Measurements from ENCODE around the gene RPN1.

RPN1 gene

DNA sequence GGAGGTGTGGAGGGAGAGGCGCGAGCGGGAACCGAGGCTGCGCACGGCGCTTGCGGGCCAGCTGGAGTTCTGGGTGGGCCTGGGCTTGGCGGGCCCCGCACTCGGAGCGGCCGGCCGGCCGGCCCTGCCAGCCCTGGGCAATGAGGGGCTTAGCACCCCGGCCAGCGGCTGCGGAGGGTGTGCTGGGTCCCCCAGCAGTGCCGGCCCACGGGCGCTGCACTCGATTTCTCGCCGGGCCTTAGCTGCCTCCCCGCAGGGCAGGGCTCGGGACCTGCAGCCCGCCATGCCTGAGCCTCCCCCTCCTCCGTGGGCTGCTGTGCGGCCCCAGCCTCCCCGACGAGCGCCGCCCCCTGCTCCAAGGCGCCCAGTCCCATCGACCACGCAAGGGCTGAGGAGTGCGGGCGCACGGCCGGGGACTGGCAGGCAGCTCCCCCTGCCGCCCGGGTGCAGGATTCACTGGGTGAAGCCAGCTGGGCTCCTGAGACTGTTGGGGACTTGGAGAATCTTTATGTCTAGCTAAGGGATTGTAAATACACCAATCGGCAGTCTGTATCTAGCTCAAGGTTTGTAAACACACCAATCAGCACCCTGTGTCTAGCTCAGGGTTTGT lies 2.9 kb upstream of the RPN1 start:
- peak in 2 of 56 donors; percentile 4 to 11 for DNase-seq

DNA sequence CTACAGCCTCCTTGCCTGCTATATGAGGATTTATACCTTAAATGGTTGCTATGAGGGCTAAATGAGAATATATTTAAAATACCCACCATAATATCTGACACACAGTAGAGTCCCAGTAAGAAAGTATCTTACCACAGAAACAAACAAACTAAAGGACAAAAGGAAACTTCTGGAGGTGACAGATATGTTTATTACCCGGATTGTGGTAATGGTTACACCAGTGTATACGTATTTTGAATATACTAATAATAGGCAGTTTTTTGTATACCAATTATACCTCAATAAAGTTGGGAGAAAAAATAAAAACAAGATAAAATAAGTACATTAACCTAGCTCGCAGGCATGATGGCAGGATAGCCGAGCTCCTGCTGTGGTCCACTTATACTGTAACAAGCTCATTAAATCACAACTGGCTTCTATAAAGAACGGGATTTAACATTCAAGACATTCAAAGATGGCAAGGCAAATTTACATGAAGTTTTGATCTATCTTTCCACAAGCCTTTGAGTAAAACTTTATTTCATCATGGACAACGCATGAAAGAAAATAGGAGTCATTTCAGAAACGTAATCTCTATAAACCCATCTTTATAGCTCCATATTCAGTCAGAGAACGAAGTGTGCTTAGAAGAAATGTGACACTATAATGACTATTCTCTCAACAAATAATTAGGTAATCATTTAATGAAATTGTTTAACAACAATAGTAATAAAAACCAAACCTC lies 1.5 kb downstream of the RPN1 start:
- DNase-seq: no peak

DNA sequence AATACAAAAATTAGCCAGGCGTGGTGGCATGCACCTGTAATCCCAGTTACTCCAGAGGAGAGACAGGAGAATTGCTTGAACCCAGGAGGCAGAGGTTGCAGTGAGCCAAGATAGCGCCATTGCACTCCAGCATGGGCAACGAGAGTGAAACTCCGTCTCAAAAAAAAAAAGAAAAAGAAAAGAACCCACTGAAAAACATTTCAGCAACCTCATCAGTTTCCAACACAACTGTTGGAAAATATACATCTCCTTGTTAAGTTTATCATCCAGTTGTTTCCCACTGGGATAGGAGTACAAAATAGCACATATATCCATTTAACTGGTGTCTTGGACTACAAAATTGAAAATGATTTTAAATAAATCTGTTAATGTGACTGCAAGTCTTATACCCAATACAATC lies 2.2 kb downstream of the RPN1 start:
- no peak for DNase-seq

DNA sequence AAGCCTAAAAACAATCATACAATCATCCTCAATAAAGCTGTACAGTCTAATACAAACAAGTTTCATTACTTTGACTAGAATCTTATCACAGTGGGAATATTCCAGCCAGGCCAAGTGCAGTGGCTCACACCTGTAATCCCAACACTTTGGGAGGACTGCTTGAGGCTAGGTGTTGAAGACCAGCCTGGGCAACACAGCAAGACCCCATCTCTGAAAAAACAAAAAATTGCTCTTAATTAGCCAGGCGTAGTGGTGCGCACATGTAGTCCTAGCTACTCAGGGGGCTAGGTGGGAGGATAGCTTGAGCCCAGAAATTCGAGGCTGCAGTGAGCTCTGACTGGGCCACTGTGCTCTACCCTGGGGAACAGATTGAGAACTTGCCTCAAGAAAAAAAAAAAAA lies 3.3 kb downstream of the RPN1 start:
- DNase-seq: no peak

DNA sequence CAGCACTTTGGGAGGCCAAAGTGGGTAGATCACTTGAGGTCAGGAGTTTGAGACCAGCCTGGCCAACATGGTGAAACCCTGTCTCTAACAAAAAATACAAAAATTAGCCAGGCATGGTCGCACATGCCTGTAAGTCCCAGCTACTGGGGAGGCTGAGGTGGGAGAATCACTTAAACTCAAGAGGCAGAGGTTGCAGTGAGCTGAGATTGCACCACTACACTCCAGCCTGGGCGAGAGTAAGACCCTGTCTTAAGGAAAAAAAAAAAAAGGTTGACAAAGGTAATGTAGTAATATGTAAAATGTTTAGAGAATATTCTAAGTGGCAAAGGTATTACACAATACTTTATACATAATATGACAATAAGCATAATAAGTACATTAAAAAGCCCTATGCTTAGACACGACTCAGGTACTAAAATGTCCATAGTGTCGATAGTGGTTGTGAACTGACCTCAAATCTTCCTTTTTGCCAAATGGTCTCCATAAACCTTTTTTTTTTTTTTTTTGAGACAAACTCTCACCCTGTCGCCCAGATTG lies 16.5 kb downstream of the RPN1 start:
- DNase-seq: no peak

DNA sequence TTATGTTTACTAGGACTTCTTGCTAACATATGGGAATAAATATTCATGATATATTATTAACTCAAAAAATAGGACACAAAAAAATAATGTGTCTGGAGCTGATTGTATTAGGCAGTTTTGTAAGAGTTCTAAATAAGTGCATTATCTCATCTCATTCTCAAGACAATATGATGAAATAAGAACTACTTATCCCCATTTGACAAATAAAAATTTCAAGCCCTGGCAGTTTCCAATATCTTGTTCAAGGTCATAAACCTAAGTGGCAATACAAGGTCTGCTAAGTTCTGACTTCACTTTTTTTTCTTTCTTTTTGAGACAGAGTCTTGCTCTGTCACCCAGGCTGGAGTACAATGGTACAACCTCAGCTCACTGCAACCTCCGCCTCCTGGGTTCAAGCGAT lies 18.3 kb downstream of the RPN1 start:
- no peak for DNase-seq

DNA sequence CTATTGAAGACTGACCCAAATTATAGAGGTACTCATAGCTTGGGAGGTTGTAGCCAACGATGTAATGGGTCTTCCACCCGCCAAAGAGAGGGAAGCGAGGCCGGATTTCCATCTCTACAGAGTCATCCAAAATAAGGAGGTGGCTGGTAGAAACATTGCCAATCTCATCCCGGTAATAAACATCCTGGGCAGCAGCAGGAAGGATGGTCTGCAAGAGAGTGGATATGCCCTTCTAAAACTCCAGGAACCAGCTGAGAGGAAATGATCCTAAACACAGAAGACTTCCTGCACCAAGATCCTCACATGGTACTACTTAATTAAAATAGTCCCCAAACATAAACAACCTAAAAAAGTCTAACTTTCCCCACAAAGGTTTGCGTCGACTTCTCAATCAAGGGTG lies 20.7 kb downstream of the RPN1 start:
- no peak for DNase-seq

DNA sequence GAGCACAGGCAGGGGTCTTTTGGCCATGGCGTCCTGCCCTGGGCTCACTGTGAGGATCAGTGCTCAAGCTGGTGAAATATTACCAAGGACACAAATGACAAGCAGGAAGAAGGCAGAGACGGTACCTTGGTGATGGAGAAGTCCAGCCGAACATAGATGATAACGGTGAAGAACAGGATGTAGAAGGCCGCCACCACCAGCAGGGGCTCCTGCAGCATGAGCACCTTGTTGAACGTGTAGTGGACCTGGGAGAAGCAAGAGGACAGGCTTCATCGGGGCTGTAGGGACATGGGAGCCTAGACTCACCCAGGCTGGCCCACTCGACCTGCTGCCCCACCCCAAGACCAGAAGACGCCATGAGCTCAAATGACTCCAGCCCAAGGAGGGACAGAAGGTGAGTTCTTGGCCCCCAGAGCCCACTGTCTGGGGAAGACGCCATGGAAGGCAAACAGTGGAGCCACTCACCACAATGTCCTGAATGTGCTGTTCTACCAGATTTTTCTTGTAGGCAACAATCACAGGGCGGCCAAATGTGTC lies 25.1 kb downstream of the RPN1 start:
- DNase-seq: no peak

DNA sequence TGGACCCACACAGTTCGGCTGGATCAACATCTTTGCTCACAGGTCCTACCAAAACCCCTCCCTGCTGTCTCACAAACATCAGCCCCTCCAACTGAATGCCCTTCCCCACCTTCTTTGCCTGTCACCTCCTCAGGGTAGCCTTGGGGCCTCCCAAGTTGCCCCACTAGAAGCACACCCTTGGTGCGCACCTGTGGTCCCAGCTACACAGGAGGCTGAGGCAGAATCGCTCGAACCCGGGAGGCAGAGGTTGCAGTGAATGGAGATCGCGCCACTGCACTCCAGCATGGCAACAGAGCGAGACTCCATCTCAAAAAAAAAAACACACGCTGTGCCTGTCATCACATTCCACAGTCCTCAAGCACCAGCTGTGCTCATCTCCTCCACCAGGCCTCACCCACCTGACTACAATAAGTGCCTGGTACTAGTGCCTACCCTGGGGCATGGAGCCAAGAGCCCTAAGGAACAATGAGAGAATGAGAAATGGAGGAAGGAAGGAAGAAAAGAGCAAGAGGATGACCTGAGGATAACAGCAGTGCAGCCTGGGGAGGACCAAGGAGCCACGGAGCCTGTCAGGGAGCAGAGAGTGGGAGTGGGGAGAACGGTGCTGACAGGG lies 26.0 kb downstream of the RPN1 start:
- no peak for DNase-seq

DNA sequence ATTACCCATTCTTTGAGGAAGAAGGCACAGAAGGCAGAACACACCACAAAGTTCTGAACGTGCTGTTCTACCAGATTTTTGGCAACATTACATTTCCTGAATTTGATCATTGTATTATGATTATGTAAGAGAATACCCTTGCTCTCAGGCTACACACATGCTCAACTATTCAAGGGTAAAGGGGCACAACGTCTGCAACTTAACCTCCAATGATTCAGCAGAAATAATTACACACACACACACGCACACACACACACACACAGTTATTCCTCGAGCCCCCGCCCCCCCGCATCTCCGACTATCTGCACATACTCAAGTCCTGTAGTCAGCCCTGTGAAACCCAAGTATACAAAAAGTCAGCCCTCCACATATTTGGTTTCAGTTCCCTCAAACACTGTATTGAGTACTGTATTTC lies 26.8 kb downstream of the RPN1 start:
- DNase-seq: no peak

DNA sequence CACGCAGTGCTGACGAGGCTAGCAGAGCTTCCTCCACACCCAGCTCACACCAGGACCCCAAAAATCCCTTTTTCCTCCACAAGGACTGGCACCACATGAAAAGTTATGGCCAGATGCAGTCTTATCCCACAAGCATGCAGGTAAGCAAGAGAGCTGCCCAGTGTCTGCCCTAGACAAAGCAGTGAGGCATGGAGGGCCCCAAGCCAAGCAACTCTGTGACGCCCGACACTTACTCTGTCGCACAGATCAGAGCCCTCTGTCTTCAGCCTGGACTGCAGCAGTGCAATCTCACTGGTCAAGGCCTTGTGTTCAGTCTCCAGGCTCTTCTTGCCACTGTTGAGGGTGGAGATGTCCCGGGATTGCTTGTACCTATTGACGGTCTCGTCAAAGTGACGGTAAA lies 28.7 kb downstream of the RPN1 start:
- no peak for DNase-seq

DNA sequence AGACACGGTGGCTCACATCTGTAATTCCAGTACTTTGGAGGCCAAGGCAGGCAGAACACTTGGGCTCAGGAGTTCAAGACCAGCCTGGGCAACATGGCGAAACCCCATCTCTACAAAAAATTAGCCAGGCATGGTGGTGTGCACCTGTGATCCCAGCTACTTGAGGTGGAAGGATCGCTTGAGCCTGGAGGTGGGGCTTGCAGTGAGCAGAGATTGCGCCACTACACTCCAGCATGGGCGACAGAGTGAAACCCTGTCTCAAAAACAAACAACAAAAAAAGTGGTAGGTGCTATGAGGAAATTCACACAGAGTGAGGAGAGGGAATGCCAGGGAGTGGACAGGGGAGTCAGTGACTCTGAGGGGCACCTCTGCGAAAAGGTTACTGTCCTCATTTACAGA lies 29.4 kb downstream of the RPN1 start:
- DNase-seq: no peak

DNA sequence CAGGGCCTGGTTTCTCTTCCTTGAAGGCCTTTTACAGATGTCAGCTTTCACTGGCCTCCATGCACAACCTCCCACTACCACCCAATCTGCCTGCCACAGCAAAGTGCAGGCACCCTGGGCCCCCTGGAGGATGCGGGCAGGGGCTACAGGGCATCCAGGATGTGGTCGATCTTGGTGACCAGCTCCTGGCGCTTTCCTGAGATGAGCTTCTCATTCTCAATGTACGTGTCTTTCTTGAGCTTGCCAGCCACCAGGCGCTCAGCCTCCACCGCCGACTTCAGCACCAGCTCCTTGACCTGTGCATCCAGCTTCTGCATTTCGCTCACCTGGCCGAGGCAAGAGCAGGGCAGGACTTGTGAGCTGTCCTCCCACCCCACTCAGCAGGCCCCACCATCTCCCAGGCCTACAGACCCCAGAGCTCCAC lies 30.3 kb downstream of the RPN1 start:
- DNase-seq: no peak

DNA sequence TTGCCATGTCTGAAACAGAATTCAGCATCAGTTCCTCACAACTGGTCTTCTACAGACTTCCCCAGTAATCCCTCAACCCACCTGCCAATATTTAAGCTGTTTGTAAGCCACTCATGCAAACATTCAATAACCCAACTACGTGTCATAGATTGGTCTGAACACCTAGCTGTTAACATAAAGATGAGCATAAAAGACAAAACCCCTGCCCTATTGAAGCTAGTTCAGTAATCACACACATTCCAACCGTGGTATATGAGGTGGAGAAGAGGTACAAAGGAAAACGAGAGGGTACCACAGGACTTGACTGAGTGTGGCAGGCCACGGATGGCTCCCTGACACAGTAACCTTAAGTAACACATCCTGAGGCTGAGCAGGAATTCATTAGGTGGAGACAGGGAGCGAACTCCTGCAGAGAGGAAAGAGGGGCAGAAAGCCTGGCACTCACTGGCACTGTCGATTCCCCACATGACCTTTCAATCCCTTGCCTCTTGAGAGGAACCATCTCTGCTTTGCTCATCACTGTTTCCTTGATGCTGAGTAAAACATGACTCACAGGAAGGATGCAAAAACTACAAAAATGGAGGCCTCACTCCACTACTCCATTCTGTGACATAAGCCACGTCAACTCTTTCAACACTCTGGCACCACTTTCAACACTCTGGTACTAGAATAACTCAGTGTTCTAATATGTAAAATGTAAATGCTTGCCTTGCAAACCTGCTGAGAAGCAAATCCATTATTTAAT lies 31.3 kb downstream of the RPN1 start:
- no peak for DNase-seq

DNA sequence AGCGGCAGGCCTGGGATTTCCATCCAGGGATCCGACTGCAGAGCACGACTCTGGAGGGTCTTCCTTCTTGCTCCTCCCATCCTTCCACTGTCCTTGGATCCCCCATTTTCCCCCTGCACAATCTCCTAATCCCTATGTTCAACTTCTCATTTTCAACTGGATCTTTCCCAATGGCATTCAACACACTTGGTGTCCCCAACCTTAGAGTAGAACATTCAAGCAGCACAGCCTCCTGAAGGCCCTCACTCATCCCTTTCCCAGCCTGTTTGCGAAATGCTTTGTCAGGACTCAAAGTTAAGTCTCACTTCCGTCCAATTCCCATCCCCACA lies 32.3 kb downstream of the RPN1 start:
- no peak for DNase-seq

DNA sequence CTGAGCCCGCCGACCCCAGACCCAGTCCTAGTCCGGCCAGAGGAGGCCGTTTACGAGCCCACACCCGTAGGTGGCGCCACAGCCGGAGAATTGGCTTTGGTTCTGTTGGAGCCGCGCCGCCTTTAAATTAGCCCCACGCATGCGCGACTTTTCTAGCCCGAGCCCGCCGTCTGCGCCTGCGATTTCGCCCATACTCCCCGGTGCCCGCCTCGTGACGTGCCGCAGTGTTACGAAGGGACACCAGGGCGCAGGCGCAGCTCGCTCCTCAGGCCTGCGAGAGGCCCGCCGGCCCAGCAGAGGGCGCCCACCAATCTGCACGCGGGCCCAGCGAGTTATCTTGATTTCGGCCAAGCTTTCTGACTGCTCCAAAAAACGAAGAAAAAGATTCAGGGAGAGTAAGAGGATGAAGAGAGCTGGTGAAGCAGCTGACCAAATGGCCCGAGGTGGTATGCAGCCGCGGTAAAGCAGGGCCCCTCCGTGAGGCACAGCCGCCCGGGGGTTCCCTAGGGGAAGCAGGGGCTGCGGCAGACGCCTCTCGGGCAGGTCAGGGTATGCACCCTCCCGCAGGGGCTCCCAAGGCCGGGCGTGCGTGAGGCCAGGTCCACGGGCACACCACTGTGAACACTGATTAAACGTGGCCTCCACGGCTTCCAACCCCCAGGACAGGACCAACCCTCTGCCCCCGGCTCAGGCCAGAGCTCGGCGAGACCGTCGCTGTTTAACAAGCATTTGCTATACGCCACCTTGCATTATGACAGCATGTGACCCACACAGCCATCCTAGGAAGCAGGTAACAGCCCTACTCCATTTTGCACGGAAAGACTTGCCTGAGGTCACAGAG lies 32.8 kb downstream of the RPN1 start:
- DNase-seq: peak; percentile 72 to 99 (median 94)

DNA sequence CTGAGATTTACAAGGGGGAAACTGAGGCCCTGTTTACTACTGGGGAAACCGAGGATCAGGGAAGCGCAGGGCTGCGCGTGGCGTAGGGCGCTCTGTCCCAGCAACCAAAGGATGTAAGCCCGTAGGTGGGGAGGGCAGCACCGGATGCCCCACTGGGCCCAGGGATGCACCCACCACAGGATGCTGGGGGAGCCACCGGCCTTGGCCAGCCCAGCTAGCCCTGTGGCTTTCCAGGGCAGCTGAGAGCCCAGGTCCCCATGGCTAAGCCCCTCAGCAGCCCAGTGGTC lies 33.4 kb downstream of the RPN1 start:
- DNase-seq: no peak

DNA sequence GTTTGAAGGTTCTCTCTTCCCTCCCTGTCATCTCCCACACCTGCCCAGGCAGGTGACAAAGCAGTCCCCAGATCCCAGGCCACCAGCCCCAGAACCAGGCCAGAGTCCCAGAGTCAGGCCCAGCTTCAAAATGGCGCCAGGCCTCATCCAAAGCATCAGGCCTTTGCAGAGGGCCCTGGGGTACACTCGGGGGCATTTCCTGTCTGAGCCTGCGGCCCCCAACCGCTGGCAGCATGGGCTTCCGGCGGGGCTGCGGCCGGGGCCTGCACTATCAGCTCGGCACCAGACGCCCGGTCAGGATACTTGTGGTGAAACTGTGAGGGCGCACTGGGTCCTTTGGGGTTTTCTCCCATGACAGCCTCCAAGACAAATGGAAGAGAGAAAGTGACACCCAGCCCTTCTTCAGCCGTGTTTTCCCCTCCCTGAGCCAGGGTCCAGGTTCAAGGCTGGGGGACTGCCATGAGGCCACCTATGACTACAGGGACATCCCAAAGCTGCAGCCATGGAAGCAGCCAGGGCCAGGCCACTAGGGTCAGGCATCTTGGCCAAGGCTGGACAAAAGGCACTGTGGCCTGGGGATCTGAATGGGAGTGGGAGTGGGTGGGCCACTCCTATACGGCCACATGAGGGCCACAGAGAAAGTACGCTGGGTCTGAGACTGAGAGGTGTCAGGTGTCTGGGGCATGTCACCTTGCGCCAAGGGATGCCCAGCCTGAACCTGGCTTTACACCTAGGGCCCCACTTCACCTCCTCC lies 33.9 kb downstream of the RPN1 start:
- peak in 1 of 56 donors; percentile 41 for DNase-seq

DNA sequence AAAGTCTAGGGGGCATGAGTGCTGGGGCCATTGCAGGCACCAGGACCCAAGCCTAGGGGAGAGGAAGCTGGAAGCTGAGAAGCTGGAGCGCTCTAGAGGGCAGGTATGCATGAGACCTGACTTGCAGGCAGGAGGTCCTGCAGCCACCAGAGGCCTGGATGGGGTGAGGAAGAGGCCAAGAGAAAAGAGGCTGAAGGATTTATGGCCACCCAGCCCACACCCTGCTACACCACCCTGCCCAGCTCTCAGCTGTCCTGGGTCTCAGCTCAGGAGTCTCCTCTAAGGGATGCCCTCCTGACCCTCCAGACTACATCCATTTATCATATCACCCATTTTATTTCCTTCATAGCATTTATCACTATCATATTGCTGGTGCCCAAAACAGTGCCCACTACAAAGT lies 36.5 kb downstream of the RPN1 start:
- no peak for DNase-seq

DNA sequence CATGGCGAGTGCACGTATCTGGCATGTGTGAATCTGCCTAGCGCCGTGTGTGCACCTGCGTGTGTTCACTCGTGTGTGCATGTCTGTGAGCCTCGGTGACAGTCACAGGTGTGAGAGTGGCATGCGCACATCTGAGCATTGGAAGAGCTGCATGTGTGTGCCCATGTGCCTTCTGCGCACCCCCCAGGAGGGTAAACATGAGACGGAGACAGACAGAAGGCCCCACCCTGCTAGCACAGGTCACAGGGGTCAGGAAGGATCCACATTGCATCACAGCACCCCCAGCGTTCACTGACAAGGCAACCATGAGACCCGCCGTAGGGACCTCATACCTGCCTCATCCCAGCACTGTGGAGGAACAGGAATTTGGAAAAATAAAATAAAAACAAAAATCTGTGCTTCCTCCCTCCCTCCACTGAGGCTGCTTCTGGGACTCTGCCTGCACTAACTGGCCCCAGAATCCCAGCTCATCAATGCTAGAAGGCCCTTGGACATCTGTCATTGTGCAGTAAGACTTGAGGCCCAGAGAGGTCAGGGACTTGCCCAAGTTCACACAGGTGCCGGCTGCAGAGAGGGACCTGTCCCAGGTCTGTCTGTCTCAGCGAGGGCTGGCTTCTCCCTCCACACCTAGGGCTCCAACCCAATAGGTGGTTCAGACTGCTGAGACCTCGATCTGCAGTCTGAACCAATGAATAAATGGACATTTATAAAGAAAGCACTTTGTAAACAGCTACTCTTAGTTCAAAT lies 37.4 kb downstream of the RPN1 start:
- DNase-seq: no peak

Measured in amygdala (tissue), 56 donors.